HG03378 (cell line): ENCODE results near the gene RASAL1.
"Not testable (repeated sequence)": the region's sequence is repeated elsewhere in the genome, so short reads cannot be mapped to it uniquely, and the experiment has no call there.

ENCODE experiments used
- ATAC-seq: cut with Tn5 transposase; IDR thresholded peaks from one replicate; pipeline ENCODE4 v1.9.1; 2021; ENCODE audit warnings: mild to moderate bottlenecking, moderate library complexity; ENCODE audit not compliant: unreplicated experiment

Gene RASAL1

DNA sequence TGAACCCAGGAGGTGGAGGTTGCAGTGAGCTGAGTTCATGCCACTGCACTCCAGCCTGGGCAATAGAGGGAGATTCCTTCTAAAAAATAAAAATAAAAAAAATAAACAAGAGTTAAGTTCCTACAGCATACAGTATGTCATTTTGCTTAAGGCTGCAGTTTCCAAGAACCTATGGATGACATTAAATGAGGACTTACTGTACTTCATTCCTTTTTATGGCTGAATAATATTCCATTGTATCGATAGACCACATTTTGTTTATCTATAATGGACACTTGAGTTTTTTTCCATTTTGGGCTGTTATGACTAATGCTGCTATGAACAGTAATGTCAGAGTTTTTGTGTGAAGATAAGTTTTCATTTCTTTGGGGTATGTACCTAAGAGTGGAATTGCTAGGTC, 17.4 kb downstream of the RASAL1 start:
- no peak for ATAC-seq

DNA sequence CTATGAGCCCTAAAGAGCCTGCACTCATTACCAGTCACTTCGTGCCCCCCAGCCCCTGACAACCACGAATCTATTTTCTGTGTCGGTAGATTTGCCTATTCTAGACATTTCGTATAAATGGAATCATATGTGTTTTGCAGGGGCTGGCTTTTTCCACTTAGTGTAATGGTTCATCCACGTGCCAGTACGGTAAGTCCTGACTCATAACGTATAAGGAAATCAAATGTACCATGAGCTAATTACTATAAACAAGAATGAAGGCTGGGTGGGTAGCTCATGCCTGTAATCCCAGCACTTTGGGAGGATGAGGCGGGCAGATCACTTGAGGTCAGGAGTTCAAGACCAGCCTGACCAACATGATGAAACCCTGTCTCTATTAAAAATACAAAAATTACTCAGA, 17.9 kb downstream of the RASAL1 start:
- not testable (repeated sequence) for ATAC-seq

DNA sequence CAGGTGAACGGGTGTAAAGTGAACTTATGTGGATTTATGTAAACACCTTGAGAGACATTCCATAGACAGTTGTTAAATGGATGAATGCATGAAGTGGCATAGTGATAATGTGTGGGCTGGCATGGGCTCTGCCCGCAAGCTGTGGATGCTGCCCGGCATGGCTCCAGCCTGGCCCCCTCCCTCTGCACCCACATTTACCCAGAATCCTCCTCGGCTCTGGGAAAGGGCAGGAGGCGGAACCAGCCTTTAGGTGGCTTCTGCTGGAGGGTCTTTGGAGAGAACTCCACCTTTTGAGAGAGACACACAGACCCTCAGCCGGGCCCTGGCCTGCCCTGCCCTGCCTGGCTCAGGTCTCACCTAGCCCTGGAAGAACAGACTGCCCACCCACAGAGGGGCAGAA, 18.7 kb downstream of the RASAL1 start:
- ATAC-seq = no peak

DNA sequence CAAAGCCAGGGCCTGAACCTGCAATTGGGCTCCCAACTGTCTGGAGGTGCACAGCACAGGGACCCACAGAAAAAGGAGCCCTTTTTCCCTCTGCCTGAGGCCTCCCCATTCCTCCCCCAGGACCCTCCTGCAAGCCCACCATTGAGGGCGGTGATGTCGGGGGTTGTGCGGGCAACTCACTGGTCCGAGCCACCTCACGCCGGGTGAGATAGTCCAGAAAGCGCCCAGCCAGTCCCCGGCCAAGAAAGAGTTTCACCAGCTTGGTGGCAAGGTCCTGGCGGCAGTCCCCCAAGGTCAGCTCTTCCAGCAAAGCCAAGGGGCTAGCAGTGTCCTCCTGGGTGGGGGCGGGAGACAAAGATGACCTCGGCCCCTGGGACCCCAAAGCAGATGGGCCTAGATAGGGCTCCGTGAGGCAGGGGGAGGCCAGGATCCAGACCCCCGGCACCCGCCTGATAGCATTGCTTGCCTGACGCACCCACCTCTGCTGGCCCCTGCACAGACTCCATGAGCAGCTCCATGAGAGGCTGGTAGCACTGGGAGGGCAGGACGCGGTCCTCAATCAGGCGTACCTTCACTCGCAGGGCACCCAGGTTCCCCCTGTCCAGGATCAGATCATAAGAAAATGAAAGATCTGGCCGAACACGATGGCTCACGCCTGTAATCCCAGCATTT, 20.0 kb downstream of the RASAL1 start:
- no peak for ATAC-seq

DNA sequence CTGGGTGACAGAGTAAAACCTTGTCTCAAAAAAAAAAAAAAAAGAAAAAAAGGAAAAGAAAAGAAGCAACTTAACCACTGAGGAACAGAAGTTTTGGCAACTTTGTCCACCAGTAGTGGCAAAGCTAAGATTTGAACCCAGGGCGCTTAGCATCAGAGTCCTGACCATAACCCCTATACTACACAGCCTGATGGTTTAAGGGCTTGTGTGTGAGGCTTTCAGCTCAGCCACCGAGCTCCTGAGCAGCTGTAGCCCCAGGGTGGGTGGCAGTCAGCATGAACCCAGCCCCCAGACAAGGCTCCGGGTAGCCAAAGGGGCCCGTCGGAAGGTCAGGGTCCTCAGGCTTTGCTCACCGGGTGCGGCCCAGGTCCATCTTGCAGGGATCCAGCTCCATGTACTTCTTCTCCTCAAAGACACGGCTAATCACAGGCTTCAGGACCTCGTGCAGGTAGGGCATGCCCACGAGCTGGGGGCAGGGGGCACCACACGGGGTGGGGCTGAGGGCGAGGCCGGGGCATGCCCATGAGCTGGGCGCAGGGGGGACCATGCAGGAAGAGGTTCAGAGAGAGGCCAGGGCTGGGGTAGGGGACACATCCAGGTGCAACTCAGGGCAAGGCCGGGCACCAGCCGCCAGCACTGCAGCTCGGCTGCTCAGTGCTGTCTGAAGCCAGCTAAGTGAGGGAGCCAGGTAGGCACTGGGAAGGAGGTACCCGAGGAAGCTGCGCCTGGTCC, 20.9 kb downstream of the RASAL1 start:
- ATAC-seq = no peak

DNA sequence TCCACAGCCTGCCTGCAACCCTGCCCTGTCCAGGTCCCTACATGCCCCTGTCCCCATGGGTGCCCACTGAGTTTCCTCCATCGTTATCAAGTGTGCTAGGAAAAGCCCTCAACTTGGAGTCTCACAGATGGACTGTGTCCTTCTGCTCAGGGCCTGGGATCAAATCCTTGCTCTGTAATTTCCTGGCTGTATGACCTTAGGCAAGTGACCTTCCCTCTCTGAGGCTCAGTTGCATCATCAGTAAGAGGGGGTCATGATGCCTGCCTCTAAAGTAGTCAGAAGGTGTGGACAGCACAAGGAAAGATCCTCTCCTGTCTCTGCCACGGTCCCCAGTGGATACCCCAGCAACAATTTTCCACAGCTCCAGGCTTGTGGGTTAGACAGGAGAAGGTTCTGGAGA, 22.2 kb downstream of the RASAL1 start:
- ATAC-seq = no peak

DNA sequence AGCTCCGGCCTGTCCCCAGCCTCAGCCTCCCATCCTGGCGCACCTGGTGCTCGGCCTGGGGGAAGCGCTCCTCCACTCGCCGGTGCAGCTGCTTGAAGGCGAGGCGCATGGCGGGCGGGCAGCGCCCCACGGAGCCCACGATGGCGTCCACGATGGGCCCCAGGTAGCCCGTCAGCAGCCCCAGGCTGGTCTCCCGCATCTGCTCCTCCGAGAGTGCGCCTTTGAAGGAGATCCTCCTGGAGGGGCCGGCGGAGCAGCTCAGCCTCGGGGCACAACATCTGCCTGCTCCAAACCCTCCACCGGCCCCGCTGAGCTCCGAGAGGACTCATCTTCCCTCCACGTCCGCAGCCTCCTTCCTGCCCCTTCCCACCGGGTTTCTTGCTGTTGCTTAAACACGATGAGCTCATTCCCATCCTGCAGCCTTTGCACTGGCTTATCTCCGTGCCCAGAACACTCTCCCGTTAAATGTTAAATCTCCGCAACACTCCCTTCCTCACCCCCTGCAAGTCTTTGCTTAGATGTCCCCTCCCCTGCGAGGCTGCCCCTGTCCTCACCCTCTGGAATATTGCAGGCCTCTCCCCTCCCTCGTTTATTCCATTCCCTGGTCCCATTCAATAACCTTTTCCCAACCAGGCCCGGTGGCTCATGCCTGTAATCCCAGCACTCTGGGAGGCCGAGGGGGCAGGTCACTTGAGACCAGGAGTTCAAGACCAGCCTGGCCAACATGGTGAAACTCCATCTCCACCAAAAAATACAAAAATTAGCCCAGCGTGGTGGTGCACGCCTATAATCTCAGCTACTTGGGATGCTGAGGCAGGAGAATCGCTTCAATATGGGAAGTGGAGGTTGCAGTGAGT, 23.3 kb downstream of the RASAL1 start:
- no peak for ATAC-seq

DNA sequence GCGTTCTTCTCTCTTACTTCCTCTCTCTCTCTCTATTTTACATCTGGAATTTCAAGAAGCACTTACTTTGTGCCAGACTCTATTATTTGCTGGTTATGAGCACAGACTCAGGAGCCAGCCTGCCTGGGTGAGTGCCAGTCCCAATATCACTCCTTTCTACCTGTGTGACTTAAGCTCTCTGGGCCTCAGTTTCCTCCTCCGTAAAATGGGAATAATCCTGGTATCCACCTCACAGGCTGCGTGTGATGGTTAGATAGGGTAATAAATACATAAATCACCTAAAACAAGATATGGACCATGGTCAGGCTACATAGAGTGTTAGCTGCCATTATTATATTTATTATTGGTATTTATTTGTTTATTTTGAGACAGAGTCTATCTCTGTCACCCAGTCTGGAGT, 24.3 kb downstream of the RASAL1 start:
- ATAC-seq = no peak

DNA sequence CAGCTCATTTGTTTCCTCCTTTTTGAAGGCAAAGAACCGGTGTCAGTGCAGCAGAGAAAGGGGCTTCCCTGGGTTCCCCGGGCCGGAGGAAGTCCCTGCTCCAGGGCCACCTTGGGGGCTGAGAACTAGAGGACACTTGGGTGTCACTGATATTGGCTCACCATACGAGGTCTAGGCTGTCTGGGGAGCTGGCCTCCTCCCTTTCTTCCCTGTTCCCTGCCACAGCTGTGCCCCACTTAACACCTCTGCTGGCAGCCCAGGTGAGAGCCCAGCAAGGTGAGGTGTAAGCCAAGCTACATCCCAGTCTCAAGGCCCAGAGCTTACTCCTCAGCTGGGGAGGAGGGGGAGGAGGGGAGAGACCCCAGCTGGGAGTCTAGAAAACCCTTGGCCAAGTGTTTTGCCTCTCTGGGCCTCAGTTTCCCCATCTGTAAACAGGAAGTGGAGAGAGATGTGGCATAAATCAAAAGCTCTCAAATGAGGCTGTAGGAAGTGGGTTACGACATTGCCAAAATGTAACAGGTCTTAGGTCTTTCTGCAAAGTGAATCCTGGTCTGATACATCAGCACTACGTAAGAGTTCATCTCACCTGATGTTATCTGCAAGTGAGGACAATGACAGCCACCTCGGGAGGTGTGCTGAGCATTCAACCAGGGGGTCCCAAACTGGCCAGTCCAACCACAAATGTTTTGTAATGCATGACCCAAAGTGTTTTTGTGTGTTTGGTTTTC, 25.5 kb downstream of the RASAL1 start:
- no peak for ATAC-seq

DNA sequence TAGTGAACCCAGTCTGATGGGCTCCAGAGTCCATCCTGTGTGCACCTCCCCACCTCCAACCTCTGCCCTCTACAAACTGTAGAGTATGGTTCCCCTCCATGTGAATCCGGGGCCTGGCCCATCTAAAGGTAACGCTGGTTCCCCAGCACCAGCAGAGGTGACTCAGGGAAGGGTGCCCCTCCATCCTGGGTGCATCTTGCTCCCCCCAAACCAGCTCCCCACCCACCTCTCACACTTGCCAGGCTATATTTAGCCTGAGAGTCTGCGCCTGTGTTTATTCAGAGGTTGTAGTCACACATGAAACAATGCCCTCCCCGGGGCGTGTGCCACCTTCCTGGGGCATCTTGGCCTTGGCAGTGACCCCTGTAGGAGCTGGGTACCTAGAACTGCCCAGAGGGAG, 26.2 kb downstream of the RASAL1 start:
- no peak for ATAC-seq

DNA sequence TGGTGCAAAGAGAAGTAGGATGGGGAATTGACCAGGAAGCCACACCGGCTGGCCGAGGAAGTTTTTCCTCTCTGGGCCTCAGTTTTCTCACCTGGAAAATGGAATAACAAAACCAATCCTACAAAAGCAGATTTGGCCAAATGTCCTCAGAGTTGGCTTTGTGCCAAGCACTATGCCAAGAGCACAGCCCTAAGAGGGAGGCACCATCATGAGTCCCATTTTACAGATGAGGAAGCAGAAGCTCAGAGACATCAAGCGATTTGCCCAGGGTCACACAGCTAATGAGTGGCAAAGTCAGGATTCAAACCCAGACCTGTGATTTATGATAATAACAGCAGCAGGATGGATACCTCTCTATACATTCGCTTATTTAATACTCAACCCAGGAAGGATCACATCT, 27.3 kb downstream of the RASAL1 start:
- ATAC-seq = no peak

DNA sequence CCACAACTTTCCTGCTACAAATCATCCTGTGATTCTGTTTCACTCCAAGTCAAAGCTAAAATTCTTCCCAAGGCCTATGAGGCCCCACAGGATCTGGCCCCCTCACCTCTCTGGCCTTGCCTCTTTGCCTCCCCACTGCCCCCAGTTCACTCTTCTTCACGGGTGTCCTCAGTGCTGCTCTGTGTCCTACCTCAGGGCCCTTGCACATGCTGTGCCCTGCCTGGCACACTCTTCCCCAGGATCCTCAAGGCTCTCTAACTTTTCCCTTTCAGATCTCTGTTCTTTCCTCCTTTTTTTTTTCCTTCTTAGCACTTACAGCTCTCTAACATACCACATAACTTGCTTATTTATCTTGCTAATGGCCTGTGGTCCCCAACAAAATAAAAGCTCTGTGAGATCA, 29.2 kb downstream of the RASAL1 start:
- no peak for ATAC-seq

DNA sequence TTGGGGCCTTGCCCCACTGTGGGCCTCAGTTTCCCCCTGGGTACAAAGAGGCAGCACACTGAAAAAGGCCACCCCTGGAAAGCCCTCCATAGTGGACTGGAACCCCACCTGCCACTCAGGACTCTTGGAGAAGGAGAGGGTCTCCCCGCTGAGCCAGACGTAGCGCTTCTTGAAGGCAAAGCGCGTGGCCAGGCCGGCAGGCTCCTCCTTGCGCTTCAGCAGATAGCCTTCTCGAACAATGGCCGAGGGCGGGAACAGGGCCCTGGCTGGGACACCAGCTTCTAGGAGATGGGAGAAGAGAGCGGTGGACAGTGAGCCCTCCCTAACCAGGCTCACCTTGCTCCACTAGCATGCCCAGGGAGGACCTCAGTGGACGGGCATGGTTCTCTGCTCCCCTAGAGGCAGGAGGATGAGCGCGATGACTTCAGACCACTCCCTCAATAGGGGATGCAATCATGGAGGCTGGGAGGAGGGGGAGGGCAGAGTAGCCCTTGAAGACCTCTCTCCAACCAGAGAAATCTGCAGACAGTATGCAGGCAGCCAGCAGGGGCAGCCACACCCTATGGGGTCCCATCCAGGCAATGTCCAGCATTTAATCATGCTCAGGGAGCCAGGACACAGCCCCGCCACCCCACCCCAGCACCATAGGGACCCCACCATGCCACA, 29.8 kb downstream of the RASAL1 start:
- no peak for ATAC-seq

DNA sequence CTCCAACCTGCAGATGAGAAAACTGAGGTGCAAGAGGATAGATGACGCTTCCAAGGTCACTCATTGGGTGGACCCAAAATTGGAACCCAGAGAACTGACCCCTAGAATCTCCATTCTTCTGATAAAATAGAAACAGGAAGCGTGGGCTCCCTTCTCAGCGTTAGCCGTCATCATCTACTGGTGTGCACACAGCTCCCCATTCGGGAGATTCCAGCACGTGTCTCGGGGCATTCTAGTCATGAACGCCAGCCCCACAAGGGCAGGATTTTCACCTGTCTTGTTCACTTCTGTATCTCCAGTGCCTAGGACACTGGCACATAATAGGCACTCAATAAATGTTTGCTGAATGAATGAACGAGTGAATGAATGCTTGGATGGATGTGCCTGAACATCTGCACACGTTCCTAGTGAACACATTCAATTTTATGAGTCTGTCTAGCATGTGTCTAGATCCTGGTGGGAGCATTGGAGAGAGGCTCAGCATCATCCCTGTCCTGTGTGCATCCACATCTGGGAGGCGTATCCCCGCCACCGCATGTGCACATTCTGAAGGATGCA, 30.5 kb downstream of the RASAL1 start:
- no peak for ATAC-seq

DNA sequence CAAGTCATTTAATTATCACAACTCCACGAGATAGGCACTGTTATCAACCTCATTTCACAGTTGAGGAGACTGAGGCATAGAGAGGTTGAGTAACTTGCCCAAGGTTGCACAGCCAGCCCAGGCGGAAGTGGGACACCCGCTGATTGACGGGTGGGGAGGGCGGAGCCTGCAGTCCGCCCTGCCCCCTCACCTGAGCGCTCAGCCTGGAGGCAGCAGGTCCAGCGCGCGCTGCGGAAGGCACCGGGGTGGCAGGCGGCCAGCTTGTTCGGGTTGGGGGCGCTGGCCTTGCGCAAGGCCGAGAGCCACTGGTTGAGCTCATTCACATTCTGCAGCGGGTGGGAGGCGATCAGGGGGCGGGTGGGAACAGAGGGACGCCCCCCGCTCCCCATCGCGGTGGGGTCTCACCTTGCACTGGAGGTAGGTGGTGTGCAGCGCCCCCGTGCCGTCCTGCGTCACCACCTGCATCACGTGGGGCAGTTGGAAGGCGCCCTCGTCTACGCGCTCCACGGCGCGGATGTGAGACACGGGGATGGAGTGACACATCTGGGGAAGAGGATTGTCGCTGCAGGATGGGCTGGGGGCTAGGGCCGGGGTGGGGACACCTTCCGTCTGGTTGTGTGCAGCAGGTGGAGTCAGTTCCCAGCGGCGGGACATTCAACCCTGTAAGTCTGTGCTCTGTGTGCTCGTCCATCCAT, 31.7 kb downstream of the RASAL1 start:
- ATAC-seq = no peak

DNA sequence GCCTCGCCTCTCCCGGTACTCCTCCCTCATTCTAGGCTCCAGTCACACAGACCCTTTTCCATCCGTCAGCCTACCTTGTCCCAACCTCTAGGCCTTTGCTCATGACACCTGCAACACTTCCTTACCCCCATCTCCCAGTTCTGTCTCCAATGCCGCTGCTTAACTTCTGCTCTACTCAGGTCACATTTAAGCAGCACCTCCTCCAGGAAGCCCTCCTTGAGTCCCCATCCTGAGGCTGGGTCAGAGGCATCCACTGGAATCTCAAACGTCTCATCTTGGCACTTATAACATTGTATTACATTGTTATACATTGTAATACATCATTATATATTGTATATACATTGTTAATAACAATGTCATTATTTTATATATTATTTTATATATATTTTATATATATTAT, 32.8 kb downstream of the RASAL1 start:
- no peak for ATAC-seq

DNA sequence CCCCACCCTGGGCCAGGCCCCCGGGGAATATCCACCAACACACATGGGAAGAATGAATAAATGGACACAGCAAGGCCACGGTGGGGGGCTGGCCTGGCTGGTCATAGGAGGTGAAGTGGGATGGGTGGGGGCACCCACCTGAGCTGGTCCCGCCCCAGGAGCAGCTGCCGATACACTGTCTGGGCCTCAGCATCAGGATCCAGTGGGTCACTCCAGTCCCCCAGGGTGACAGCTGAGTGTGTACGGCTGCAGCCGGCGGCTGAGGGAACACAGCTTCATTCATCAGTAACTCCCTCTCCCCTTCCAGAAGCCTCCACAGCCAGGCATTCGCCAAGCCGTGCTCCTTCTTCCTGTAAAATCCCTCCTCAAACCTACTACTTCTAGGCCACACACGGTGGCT, 33.8 kb downstream of the RASAL1 start:
- ATAC-seq = no peak

DNA sequence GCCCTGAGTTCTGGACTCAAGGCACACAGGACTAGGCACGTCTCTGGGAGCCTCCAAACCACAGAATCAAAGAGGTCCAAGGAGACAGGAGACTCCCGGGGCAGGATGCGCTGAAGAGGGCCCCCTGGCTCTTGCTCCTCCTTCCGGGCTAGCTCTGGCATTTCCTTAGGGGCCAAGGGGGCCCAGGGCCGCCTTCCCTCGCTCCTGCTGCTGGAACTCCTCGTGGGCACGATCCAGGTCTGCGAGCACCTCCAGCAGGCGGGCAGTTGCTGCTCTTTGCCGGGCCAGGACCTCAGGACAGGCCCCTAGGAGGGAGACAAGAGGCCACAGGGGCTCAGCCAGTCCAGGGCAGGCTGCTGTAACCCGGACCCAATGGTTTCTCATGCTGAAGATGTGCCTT, 35.8 kb downstream of the RASAL1 start:
- ATAC-seq = no peak

DNA sequence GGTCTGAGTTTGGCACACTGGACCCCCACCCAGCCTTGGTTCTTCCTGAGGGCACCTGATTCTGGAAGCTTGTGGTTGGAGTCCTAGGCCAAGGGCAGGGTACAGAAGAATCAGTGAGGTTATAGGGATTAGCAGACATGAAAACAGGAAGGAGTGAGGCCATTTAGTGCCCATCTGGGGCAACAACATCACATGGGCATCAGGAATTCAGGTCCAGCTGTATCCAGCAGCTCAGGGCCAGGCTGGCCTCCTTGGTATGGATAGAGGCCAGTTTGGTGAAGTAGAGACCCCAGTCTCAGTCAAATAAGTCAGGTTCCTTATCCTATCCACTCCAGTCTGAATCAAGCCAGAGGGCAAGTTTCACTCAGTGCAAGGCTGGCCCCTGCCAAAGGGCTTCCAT, 36.2 kb downstream of the RASAL1 start:
- no peak for ATAC-seq
